K562 (cell line): ENCODE data around the gene PSMD8. TPM values are rescaled to one million over a fixed set of nuclear protein-coding genes. Genes with fewer than 3 reads are reported as not detected.

Experiments
- CBX5 ChIP-seq: IDR thresholded peaks from 2 replicates; pipeline ENCODE4 v1.6.1; 2014; ENCODE audit warnings: low read depth, borderline replicate concordance
- CCNT2 ChIP-seq: IDR thresholded peaks from 2 replicates; pipeline ENCODE4 v1.6.1; 2011; ENCODE audit warnings: borderline replicate concordance, low read depth, mild to moderate bottlenecking, moderate library complexity, mixed read lengths, low read length; ENCODE audit not compliant: insufficient read length; ENCODE audit errors: extremely low read depth
- CEBPG ChIP-seq, 3 experiments: fragments of 200-800 bp in 1 of 3; sonication (Bioruptor generic) in 1 of 3; sonication (generic) in 1 of 3; formaldehyde crosslinking in 1 of 3; IDR thresholded peaks in 2 of 3; conservative IDR thresholded peaks in 1 of 3; 2 replicates each; pipeline versions ENCODE4 v1.6.1 to v1.8.0; 2016 to 2022; ENCODE audit warnings: missing compliant biosample characterization in 2 of 3, missing genetic modification characterization in 2 of 3, mild to moderate bottlenecking in 1 of 3, missing genetic modification reagents in 1 of 3
- KHSRP ChIP-seq: fragments of 450-650 bp; IDR thresholded peaks from 2 replicates; pipeline ENCODE4 v1.6.1; 2017
- NR3C1 ChIP-seq: sonication (generic); formaldehyde crosslinking; IDR thresholded peaks from 2 replicates; pipeline ENCODE4 v1.8.1; 2022; ENCODE audit warnings: missing genetic modification reagents
- PHF21A ChIP-seq: fragments of 450-650 bp; IDR thresholded peaks from 2 replicates; pipeline ENCODE4 v1.6.1; 2017; ENCODE audit warnings: low read depth, borderline replicate concordance
- POLR2A ChIP-seq: fragments of 450-650 bp; conservative IDR thresholded peaks from 2 replicates; pipeline ENCODE4 v1.6.1; 2016
- SMC3 ChIP-seq: conservative IDR thresholded peaks from 2 replicates; pipeline ENCODE4 v1.6.1; 2011; ENCODE audit warnings: low read depth, low read length, improper control_type of control experiment; ENCODE audit not compliant: insufficient read depth
- SNRNP70 ChIP-seq: fragments of 200-400 bp; formaldehyde crosslinking; optimal IDR thresholded peaks from 2 replicates; pipeline ENCODE3; 2017; ENCODE audit warnings: low read depth, low read length
- SOX6 ChIP-seq: fragments of 450-650 bp; IDR thresholded peaks from 2 replicates; pipeline ENCODE4 v1.6.1; 2014; ENCODE audit warnings: mild to moderate bottlenecking
- TOE1 ChIP-seq, 2 experiments: fragments of 450-650 bp in 1 of 2; sonication (generic) in 1 of 2; formaldehyde crosslinking in 1 of 2; IDR thresholded peaks; 2 replicates each; pipeline versions ENCODE4 v1.7.1 to v1.8.0; 2016 to 2022; ENCODE audit warnings: borderline replicate concordance in 2 of 2, mild to moderate bottlenecking in 2 of 2, antibody characterized with exemption in 1 of 2, inconsistent platforms in 1 of 2, low read depth in 1 of 2, missing genetic modification reagents in 1 of 2, moderate library complexity in 1 of 2
- U2AF2 ChIP-seq: fragments of 200-400 bp; formaldehyde crosslinking; optimal IDR thresholded peaks from 2 replicates; pipeline ENCODE3; 2017; ENCODE audit warnings: low read depth, mild to moderate bottlenecking, low read length
- ZNF212 ChIP-seq: fragments of 450-650 bp; formaldehyde crosslinking; IDR thresholded peaks from 2 replicates; pipeline ENCODE4 v1.4.0; 2020; ENCODE audit warnings: mild to moderate bottlenecking
- ZNF263 ChIP-seq: sonication (generic); formaldehyde crosslinking; IDR thresholded peaks from 2 replicates; pipeline ENCODE4 v1.8.0; 2022; ENCODE audit warnings: mild to moderate bottlenecking, missing genetic modification reagents, borderline replicate concordance
- ZNF766 ChIP-seq: fragments of 200-800 bp; sonication (Bioruptor generic); conservative IDR thresholded peaks from 2 replicates; pipeline ENCODE4 v1.6.1; 2016; ENCODE audit warnings: missing genetic modification characterization, missing compliant biosample characterization
- polyA plus RNA-seq, 8 experiments: library from polyadenylated mRNA; depleted of rRNA in 4 of 8; stranded (reverse) in 5 of 8; unstranded in 3 of 8; fragments of >200 nt; fragmentation: Nextera tagmentation in 2 of 8; fragmentation: Illumina TruSeq in 1 of 8; extraction: Ambion mirVana in 2 of 8; extraction: Trizol in 1 of 8; gene quantifications; 2 replicates each; pipeline versions ENCODE4 v1.2.1 to v1.2.3, GENCODE V29; 2011 to 2014; ENCODE audit warnings: inconsistent platforms in 1 of 8, missing spikeins in 1 of 8
- total RNA-seq, 7 experiments: library from RNA; depleted of rRNA in 6 of 7; stranded (reverse); fragments of >200 nt in 6 of 7; fragmentation: Illumina TruSeq in 2 of 7; extraction: Trizol in 2 of 7; gene quantifications; 2 replicates each; pipeline versions ENCODE4 v1.2.1 to v1.2.3, GENCODE V29; 2011 to 2021; ENCODE audit warnings: low replicate concordance in 1 of 7
- TF ChIP-seq, protein P1 (sequence below): sonication (generic); formaldehyde crosslinking; IDR thresholded peaks from 2 replicates; pipeline ENCODE4 v1.8.0; 2022; ENCODE audit warnings: mild to moderate bottlenecking, low read depth, missing genetic modification reagents
- TF ChIP-seq, protein P2 (sequence below): fragments of 200-800 bp; sonication (Bioruptor generic); IDR thresholded peaks from 2 replicates; pipeline ENCODE4 v1.6.1; 2017; ENCODE audit warnings: missing genetic modification characterization, missing compliant biosample characterization
- TF ChIP-seq, protein P3 (sequence below): fragments of 250-450 bp; sonication (Bioruptor Pico); IDR thresholded peaks from 2 replicates; pipeline ENCODE4 v1.9.0; 2021; ENCODE audit warnings: mild to moderate bottlenecking, inconsistent platforms
- TF ChIP-seq, protein P4 (sequence below): sonication (generic); formaldehyde crosslinking; IDR thresholded peaks from 2 replicates; pipeline ENCODE4 v1.8.0; 2023; ENCODE audit warnings: mild to moderate bottlenecking, missing genetic modification reagents

PSMD8 gene
- total and polyA plus RNA-seq, 9 of the 15 experiments (the other 6 are each of a cell fraction or from before 2014, with no cell fraction given), result 130 to 583 (median 315) TPM

DNA sequence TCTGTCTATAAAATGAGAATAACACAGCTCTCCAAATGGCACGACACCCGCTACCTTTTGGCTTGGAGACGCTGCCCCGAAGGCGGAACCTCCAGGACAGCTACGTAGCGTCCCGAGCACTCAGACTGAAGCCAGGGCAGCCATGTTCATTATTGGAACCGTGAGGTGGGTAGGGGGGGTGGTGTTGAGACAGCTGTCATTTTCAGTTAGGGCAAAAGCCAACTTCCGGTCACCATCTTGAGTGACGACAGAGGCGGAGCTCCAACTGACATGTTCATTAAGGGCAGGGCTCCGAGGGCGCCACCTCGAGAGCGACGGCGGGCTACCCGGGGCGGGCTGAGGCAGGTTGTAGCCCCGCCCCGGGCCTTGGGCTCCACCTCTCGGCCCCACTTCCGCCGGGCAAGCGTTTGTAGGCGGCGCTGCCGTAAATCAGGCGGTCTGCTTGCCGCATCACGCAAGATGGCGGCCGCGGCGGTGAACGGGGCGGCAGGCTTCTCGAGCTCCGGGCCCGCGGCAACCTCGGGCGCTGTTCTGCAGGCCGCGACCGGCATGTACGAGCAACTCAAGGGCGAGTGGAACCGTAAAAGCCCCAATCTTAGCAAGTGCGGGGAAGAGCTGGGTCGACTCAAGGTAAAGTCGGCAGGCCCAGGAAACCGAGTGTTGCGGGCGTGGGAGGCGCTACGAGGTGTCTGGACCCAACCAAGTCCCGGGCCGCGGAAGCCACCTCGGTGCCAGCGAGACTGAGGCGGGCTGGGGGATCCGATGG is at the start of gene PSMD8 (continued):
- TF ChIP-seq, protein P1, sequence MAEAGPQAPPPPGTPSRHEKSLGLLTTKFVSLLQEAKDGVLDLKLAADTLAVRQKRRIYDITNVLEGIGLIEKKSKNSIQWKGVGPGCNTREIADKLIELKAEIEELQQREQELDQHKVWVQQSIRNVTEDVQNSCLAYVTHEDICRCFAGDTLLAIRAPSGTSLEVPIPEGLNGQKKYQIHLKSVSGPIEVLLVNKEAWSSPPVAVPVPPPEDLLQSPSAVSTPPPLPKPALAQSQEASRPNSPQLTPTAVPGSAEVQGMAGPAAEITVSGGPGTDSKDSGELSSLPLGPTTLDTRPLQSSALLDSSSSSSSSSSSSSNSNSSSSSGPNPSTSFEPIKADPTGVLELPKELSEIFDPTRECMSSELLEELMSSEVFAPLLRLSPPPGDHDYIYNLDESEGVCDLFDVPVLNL (CRISPR knock-in tag), result no peak
- TF ChIP-seq KHSRP (no peak), CBX5 (no peak), PHF21A (0 out of 2 replicates have a peak, but pooled peaks have one; percentile 12), ZNF212 (CRISPR knock-in tag) (no peak), POLR2A (peak; percentile 99), ZNF766 (CRISPR knock-in tag) (peak; percentile 84), ZNF263 (peak; percentile 41; the same call in 1 of the 2 replicates), NR3C1 (CRISPR knock-in tag) (no peak), SOX6 (peak; percentile 13; the same call in 1 of the 2 replicates), CEBPG (CRISPR knock-in tag; IDR thresholded peaks at IDR 0.05) (peak; percentile 29; the same call in 1 of the 2 replicates), CEBPG (tag; conservative IDR thresholded peaks at IDR 0.05 in 1 of 2, IDR thresholded peaks at IDR 0.05 in 1 of 2) (peak in 1 of 2 experiments; percentile 59; a peak in 2 of 4 replicates), TOE1 (IDR thresholded peaks at IDR 0.05; ENCODE audit: borderline replicate concordance) (peak; percentile 72), TOE1 (CRISPR knock-in tag; IDR thresholded peaks at IDR 0.05; ENCODE audit: borderline replicate concordance, low read depth) (no peak), SMC3 (peak; percentile 16; the same call in 1 of the 2 replicates), U2AF2 (no peak), CCNT2 (peak; percentile 94), SNRNP70 (no peak)
- TF ChIP-seq, protein P2, sequence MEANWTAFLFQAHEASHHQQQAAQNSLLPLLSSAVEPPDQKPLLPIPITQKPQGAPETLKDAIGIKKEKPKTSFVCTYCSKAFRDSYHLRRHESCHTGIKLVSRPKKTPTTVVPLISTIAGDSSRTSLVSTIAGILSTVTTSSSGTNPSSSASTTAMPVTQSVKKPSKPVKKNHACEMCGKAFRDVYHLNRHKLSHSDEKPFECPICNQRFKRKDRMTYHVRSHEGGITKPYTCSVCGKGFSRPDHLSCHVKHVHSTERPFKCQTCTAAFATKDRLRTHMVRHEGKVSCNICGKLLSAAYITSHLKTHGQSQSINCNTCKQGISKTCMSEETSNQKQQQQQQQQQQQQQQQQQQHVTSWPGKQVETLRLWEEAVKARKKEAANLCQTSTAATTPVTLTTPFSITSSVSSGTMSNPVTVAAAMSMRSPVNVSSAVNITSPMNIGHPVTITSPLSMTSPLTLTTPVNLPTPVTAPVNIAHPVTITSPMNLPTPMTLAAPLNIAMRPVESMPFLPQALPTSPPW (CRISPR knock-in tag), result peak; percentile 98
- TF ChIP-seq, protein P3, sequence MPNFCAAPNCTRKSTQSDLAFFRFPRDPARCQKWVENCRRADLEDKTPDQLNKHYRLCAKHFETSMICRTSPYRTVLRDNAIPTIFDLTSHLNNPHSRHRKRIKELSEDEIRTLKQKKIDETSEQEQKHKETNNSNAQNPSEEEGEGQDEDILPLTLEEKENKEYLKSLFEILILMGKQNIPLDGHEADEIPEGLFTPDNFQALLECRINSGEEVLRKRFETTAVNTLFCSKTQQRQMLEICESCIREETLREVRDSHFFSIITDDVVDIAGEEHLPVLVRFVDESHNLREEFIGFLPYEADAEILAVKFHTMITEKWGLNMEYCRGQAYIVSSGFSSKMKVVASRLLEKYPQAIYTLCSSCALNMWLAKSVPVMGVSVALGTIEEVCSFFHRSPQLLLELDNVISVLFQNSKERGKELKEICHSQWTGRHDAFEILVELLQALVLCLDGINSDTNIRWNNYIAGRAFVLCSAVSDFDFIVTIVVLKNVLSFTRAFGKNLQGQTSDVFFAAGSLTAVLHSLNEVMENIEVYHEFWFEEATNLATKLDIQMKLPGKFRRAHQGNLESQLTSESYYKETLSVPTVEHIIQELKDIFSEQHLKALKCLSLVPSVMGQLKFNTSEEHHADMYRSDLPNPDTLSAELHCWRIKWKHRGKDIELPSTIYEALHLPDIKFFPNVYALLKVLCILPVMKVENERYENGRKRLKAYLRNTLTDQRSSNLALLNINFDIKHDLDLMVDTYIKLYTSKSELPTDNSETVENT (CRISPR knock-in tag), result peak; percentile 67; the same call in 1 of the 2 replicates
- TF ChIP-seq, protein P4, sequence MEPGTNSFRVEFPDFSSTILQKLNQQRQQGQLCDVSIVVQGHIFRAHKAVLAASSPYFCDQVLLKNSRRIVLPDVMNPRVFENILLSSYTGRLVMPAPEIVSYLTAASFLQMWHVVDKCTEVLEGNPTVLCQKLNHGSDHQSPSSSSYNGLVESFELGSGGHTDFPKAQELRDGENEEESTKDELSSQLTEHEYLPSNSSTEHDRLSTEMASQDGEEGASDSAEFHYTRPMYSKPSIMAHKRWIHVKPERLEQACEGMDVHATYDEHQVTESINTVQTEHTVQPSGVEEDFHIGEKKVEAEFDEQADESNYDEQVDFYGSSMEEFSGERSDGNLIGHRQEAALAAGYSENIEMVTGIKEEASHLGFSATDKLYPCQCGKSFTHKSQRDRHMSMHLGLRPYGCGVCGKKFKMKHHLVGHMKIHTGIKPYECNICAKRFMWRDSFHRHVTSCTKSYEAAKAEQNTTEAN (CRISPR knock-in tag), result peak; percentile 85; the same call in 1 of the 2 replicates
